ENCODE measurements around the gene ZBTB17.
A peak's percentile ranks its signal among the peaks of the same experiment; 100 is the strongest.
"Not testable (repeated sequence)": the region's sequence is repeated elsewhere in the genome, so short reads cannot be mapped to it uniquely, and the experiment has no call there.

ZBTB17 gene

DNA sequence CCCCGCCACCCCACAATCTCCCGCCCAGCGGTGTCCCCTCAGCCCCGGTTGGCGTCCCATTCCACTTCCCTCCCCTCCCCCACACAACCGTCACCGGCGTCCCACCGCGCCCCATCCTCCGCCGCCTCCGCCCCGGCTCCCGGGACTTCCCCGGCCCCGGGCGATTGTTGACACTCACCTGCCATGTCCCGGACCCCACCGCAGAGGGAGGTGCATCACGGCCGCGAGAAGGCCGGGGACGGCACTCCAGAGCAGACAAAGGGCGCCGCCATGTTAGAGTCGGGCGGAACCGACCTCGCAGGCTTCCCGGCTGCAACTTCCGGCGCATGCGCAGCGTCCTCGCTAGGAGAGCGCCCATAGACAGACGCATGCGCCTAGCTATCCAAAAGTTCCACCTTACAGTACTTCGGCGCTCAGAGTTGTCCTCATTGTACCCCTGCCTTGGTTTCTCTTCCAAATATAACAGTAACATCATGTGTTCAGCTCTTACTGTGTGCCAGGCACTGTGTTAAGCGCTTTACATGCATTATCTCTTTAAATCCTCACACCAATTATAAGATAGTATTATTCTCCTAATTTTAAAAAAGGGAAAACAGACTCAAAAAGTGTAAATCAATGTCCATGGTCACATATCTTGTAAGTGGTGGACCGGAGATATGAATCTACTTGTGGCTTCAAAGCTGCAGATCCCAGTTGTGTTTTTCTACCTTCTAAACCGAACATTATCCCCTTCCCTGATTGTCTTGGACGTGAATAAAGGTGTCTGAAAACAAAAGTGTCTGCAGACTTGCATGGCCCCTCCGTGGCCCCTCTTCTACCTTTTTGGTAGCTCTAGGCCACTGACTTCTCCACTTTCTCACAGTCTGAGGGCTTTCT is at the start of gene ZBTB17:
ZBTB17 (minus strand) TSS at position 297 of the 876 bp plus-strand sequence. CDS start 27,606 bp downstream, outside the sequence.
- peak; percentile 87 for DNase-seq

GRCh38 chr1:16023050-16023653 is 47.3 kb upstream of the ZBTB17 start:
- DNase-seq: no peak

DNA sequence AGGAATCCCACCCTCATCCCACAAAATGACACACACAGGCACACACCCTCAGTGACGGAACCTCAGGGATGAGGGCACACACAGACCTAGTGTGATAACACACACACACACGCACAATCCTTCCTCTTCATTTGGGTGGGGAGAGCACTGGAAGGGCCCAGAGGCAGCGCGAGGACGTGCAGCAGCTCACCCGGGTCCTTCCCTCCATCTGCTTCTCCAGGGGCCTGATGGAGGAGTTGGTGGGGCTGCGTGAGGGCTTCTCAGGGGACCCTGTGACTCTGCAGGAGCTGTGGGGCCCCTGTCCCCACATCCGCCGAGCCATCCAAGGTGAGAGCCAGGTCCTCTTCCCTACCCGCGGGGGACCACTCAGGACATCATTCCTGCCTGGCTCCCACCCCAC is 46.5 kb upstream of the ZBTB17 start:
- no peak for DNase-seq

DNA sequence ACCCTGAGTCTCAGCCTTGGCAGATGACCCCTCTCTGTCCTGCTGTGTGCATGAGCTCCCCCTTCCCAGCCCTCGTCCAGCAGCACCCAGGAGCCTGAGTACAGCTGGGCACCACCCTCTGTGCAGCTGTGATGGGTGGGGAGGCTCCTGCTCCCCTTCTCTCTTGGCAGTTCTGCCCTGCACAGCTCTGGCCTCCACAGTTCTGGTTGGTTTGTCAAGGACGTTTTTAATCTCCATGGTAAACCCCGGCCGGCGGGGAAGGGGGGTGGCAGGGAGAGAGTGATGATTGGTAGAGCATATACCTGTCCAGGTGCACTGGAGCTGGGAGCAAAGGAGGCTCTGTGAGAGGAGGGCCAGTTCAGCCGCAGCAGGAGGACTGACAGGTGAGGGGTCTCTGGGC is 45.8 kb upstream of the ZBTB17 start, which contains the start of gene CLCNKA:
CLCNKA (plus strand) TSS at position 356 of the 400 bp plus-strand sequence. CDS start 584 bp downstream, outside the sequence.
- no peak for DNase-seq

- DNase-seq: not testable (repeated sequence)
Observed at GRCh38 chr1:16020878-16021277, 45.0 kb upstream of the ZBTB17 start.

GRCh38 chr1:16020325-16020724 is 44.4 kb upstream of the ZBTB17 start:
- DNase-seq: no peak

DNA sequence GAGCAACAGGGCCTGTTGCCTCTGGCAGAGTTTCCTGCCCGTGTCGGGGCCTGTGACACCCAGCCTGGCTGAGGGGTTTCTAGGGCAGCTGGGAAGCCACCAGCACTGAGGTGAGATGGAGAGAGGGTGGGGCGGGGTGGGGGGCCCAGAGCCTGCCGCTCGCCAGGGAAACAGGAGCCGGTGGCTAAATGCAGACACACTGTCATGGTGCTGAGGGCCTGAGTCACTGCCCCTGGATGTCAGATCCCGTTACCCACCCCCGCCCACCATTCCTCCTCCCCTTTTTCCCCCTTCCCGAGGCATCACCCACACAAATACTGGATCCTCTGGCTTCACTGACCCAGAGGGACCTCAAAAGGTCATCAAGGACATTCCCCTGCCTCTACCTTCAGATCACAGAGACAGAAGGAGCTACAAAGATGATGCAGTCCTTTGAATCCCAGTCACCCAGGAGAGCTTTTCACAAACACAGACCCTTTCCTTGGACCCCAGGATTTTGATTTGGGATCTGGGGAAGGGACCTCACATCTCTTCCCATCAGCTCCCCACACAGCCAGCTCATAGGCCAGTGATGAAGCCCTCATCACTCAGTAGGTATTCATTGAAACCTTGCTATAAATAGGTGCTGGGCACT is 43.9 kb upstream of the ZBTB17 start:
- DNase-seq: no peak

- DNase-seq: no peak
Observed at GRCh38 chr1:16018749-16019643, 43.1 kb upstream of the ZBTB17 start.

GRCh38 chr1:16018308-16018707 is 42.4 kb upstream of the ZBTB17 start:
- no peak for DNase-seq

GRCh38 chr1:16017461-16018303 is 41.8 kb upstream of the ZBTB17 start, which contains the start of gene HSPB7:
Gene HSPB7 (minus strand): TSS chr1:16018043. CDS start chr1:16017963, 80 bp downstream.
- DNase-seq: no peak

- no peak for DNase-seq
Observed at GRCh38 chr1:16017076-16017460, 41.2 kb upstream of the ZBTB17 start.

DNA sequence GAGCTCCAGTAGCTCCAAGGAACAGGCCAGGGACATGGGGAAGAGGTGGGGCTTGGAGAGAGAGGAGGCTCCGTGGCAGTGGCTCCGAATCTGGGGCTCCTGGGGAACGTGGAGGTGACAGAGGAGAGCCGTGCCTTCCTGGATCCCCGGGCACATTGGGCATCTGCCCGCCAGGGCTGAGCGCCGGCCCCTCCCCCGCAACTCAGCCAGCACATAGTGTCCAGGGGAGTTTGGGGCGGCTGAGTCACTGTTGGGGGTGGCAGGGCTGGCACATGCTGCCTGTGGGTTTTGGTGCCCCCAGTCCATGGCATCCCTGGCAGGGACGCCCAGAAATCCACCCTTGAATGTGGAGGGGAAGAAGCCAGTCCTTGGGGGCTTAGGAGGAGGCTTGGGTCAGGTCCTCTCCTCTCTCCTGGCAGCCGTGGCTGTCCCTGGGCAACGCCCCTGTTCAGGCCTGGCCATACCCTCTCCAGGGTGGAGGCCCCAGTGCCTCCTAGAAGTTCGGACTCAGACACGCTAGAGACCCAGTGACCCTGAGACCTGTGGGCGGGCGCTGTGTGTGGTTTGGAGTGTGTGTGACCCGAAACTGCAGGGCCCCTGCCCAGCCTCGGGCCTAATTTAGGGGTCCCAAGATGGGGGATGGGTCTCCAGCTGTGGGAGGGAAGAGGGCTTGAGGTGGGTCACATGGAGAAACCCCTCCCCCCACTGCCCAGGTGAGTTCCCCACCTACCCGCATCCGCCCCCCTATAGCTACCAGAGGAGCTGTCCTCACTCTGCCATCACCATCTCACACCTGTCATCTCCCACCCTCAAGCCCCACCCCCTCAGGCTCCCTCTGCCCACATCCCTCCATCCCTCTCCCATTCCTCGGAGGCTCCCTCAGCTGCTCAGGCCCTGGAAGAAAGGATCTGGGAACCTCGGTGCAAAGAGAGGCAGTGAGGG is 40.3 kb upstream of the ZBTB17 start:
- DNase-seq: no peak

DNA sequence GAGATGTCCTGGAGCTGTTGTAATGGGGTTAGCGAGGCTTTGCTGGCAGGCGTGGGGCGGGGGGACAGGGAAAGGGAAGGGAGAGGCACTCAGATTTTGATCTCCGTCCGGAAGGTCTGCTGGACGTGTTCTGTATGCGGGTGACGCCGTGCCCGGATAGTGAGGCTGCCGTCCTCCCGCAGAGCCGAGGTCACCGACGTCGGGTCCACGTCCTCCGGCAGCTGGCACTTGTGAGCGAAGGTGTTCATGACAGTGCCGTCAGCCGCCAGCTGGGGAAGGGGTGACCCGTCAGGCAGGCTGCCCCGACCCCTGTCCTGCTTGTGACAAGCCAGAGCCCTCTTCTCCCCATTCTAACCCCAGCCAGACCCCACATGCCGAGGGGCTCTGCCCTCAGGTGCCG is 39.6 kb upstream of the ZBTB17 start:
- no peak for DNase-seq

DNA sequence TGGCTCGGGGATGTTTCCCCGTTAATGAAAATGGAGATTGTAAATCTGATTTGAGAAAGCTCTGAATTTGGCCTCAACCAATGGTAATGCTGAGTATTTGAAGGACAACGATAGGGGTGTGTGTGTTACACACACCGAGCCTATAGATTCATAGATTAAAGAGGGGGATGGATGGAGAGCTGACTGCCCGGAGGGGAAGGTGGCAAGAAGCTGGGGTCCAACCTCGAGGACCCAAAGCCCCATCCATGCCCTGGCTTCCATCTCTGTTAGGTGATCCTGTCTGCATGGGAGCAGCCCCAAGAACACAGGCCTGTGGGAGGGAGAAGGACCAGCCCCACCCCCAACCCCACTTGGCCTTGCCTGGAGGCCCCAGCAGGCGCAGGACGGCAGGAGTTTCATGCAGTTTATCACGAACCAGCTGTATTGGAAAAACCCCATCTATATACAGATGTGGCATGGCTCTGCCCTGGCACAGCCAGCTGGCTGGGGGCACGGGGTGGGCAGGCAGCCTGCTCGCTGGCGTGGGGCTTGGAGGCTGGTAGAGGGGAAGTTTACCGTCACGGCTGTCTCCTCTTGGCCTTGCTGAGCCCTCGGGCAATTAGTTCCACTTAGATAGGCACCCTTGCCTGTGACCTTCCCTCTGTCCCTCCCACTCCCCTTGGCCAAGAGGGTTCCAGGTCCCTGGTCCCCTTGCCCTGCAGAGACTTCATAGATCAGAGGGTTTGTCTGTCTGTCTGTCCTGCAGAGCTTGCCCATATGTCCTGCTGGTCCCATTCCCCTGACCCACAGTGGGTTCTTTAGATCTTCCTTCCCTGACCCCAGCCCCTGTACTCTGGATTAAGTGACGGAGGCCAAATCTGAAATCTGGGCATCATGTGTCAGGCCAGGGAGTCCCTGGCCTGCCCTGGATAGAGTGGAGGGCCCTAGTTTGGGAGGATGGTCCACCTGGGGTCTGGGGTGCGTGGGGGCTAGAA is 38.9 kb upstream of the ZBTB17 start:
- DNase-seq: no peak

GRCh38 chr1:16013908-16014258 is 38.0 kb upstream of the ZBTB17 start:
- DNase-seq: no peak

- DNase-seq: no peak
Observed at GRCh38 chr1:16013220-16013907, 37.5 kb upstream of the ZBTB17 start.

GRCh38 chr1:16012590-16013219 is 36.8 kb upstream of the ZBTB17 start:
- DNase-seq: no peak

- no peak for DNase-seq
Observed at GRCh38 chr1:16011936-16012589, 36.2 kb upstream of the ZBTB17 start.
